T-helper 2 cell treated with Interferon-gamma antibody and Interleukin-4, amounts not matched to agents 5 μg/mL and 100 μg/mL, for 36 hours (primary cell): ENCODE data around the gene PSKH1.
"Not testable (repeated sequence)": the region's sequence is repeated elsewhere in the genome, so short reads cannot be mapped to it uniquely, and the experiment has no call there.

ENCODE experiments used
- DNase-seq: peaks from one replicate; pipeline ENCODE4 v3.0.0; 2021; ENCODE audit warnings: low spot score
- H3K27ac Mint-ChIP-seq: one replicate; pipeline ENCODE4 v1.8.0; 2021; ENCODE audit warnings: mild to moderate bottlenecking, mixed read lengths
- H3K27me3 Mint-ChIP-seq: one replicate; pipeline ENCODE4 v1.8.0; 2021; ENCODE audit warnings: low read depth, mixed read lengths
- H3K36me3 Mint-ChIP-seq: one replicate; pipeline ENCODE4 v1.8.0; 2021; ENCODE audit warnings: low read depth, mixed read lengths
- H3K4me1 Mint-ChIP-seq: one replicate; pipeline ENCODE4 v1.8.0; 2021; ENCODE audit warnings: low read depth, mixed read lengths
- H3K4me3 Mint-ChIP-seq: one replicate; pipeline ENCODE4 v1.8.0; 2022; ENCODE audit warnings: mild to moderate bottlenecking, moderate library complexity, mixed read lengths
- H3K9me3 Mint-ChIP-seq: one replicate; pipeline ENCODE4 v1.8.0; 2021; ENCODE audit warnings: mixed read lengths

PSKH1 gene

GRCh38 chr16:67928561-67929364, 35.7 kb downstream of the PSKH1 start:
- Mint-ChIP-seq H3K36me3 (peaks cover 34% of the 10 kb centered on the region), H3K27ac (peak overlapping the region; percentile 45), H3K4me1 (peaks cover 2% of the 10 kb centered on the region), H3K9me3 (no peaks in the 10 kb centered on the region), H3K27me3 (no peaks in the 10 kb centered on the region), H3K4me3 (no peak overlapping the region)
- peak; percentile 63 for DNase-seq

GRCh38 chr16:67930191-67930590, 37.1 kb downstream of the PSKH1 start:
- Mint-ChIP-seq H3K27me3 (no peaks in the 10 kb centered on the region), H3K4me1 (peaks cover 9% of the 10 kb centered on the region), H3K27ac (no peak overlapping the region), H3K36me3 (peaks cover 47% of the 10 kb centered on the region), H3K4me3 (no peak overlapping the region), H3K9me3 (no peaks in the 10 kb centered on the region)
- DNase-seq = no peak

DNA sequence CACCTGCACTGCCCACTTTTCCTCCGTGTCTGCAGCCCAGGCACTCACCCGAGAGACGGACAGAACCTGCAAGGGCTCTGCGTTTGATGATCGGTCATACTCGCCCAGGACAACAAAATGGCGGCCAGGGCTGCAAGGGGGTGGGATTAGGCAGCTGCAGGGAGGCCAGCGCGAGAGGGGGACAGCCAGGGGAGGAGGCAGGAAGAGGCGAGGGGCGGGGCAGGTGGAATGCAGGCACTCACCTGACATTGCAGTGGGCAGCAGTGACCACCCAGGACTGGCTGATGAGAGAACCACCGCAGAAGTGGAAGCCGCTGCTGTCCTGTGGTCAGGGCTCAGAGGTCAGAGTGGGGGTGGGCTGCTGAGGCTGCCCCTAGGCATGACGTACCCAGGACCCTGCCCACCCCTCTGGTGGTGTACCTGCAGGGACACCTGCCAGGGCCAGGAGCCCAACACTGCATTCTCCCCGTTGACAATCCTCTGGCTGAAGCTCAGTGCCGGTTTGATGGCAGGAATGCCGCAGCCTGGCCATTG, 37.7 kb downstream of the PSKH1 start:
- DNase-seq = no peak
- no peak overlapping the region for H3K4me3 Mint-ChIP-seq
- peaks cover 13% of the 10 kb centered on the region for H3K4me1 Mint-ChIP-seq
- no peaks in the 10 kb centered on the region for H3K9me3 Mint-ChIP-seq
- H3K27ac Mint-ChIP-seq = no peak overlapping the region
- peaks cover 52% of the 10 kb centered on the region for H3K36me3 Mint-ChIP-seq
- H3K27me3 Mint-ChIP-seq = no peaks in the 10 kb centered on the region

DNA sequence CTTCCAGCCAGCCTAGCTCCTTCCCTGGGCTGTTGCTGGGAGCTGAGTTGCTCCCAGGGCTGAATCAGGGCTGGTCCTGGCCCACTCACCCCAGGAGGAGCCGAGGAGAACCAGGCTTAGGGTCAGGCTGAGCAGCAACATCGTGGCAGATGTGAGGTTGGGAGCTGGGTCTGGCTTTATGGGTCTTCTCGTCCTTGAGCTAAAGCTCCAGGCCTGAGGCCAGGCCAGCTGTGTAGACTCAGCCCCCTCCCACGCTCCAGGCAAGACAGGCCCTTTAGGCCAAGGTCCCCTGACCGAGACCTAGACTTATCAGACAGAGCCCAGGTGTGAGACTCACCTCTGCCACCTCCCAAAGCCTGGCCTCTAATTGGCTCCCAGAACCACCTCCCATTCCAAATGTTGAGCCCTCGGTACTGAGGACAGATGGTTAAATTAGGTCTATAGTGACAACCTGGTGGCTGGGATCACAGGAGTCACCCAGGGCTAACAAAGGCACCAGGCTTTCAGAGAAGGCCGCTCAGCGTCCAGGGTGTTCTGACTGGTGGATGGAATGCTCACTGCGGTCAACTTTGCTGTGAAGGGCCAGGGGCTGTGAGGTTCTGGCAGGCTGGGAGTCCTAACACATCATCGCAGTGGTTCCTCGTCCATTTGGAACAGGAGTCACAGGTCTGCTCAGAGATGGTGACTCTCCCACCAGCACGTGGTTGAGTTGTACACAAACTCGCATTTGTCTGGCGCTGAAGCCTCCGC, 38.8 kb downstream of the PSKH1 start, which contains the start of gene CTRL:
Gene CTRL (minus strand): TSS at position 151 of the 750 bp plus-strand sequence. CDS start 10 bp downstream, at position 141.
- DNase-seq = no peak
- Mint-ChIP-seq H3K27ac (peak within 1 kb of the TSS; percentile 55), H3K4me1 (peaks cover 14% of the 10 kb centered on the region), H3K4me3 (no peak within 1 kb of the TSS), H3K27me3 (no peaks in the 10 kb centered on the region), H3K9me3 (no peaks in the 10 kb centered on the region), H3K36me3 (peaks cover 64% of the 10 kb centered on the region)

DNA sequence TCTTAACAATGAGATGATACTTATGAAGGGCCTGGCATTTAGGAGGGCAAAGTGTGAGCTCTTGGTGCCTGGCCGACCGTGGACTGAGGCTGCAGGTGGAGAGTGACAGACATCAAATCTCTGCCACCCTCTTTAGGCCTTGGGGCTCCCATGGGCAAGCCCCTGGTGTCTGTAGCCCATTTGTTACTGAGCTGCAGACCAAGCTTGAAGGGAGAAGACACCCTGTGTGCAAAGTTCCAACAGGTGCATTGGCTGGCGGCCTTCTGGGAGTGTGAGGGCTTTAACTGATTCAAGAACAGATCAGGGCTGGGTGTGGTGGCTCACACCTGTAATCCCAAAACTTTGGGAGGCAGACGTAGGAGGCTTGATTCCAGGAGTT, 39.4 kb downstream of the PSKH1 start:
- Mint-ChIP-seq H3K4me3 (no peak overlapping the region), H3K4me1 (peaks cover 20% of the 10 kb centered on the region), H3K27me3 (no peaks in the 10 kb centered on the region), H3K9me3 (no peaks in the 10 kb centered on the region), H3K36me3 (peaks cover 68% of the 10 kb centered on the region), H3K27ac (no peak overlapping the region)
- DNase-seq = no peak

- peaks cover 19% of the 10 kb centered on the region for H3K4me1 Mint-ChIP-seq
These were observed 40.8 kb downstream of the PSKH1 start for GRCh38 chr16:67933805-67934204.

DNA sequence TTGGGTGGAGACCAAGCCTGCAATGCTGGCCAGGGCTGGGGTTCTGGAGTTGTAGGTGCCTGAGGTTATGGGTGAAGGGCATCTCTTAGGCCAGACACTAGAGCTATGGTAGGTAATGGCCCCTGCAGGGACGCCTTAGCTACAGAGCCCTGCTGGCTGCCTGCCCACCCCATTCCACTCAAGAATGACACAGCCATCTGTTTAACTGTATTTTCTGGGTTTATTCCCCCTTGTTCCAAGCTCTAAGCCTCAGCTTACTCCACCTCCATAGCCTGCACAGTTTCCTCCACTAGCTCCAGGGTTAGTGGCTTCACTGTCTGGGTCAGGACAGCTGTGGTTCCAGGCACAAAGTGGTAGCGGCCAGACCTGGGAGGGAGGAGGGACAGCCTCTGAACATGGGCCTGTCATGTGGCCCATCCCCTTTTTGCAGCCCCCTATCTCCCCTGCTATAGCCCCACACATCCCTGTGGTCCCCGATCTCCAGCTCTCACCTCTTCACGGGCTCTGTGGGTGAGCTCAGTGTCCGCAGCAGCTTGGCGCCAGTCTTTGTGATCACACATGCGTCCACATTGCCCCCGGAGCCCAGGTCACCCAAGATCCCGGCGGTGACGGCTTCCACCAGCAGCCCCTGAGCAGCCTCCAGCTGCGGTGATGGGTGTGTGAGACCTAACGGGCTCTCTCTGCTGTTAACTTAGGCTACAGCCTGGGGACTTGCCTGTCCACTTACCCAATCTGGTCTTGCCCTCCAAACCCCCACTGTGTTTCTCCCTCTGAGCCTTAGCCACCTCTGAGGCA, 41.4 kb downstream of the PSKH1 start:
- Mint-ChIP-seq H3K27me3 (no peaks in the 10 kb centered on the region), H3K4me1 (peaks cover 19% of the 10 kb centered on the region), H3K27ac (no peak overlapping the region), H3K36me3 (peaks cover 61% of the 10 kb centered on the region), H3K4me3 (peak overlapping the region; percentile 100), H3K9me3 (no peaks in the 10 kb centered on the region)
- DNase-seq = no peak

More at GRCh38 chr16:67933805-67934204, 40.8 kb downstream of the PSKH1 start:
- no peaks in the 10 kb centered on the region for H3K27me3 Mint-ChIP-seq
- DNase-seq = no peak
- H3K9me3 Mint-ChIP-seq = no peaks in the 10 kb centered on the region
- H3K4me3 Mint-ChIP-seq = no peak overlapping the region
- peaks cover 60% of the 10 kb centered on the region for H3K36me3 Mint-ChIP-seq
- no peak overlapping the region for H3K27ac Mint-ChIP-seq

GRCh38 chr16:67935101-67935401, 42.0 kb downstream of the PSKH1 start:
- peaks cover 23% of the 10 kb centered on the region for H3K4me1 Mint-ChIP-seq
- peak overlapping the region; percentile 100 for H3K4me3 Mint-ChIP-seq
- DNase-seq = no peak
- H3K9me3 Mint-ChIP-seq = no peaks in the 10 kb centered on the region
- H3K36me3 Mint-ChIP-seq = peaks cover 61% of the 10 kb centered on the region
- H3K27me3 Mint-ChIP-seq = no peaks in the 10 kb centered on the region
- H3K27ac Mint-ChIP-seq = peak overlapping the region; percentile 98

- no peaks in the 10 kb centered on the region for H3K27me3 Mint-ChIP-seq
- H3K9me3 Mint-ChIP-seq = no peaks in the 10 kb centered on the region
- H3K27ac Mint-ChIP-seq = peak overlapping the region; percentile 98
- peaks cover 26% of the 10 kb centered on the region for H3K4me1 Mint-ChIP-seq
- peaks cover 60% of the 10 kb centered on the region for H3K36me3 Mint-ChIP-seq
- DNase-seq = peak; percentile 94
- H3K4me3 Mint-ChIP-seq = peak overlapping the region; percentile 100
These were observed 42.5 kb downstream of the PSKH1 start for GRCh38 chr16:67935402-67936123.

GRCh38 chr16:67936124-67936879, 43.2 kb downstream of the PSKH1 start, which contains the start of gene PSMB10:
PSMB10 (minus strand) TSS chr16:67936850; CDS start chr16:67936749, 101 bp downstream.
- H3K36me3 Mint-ChIP-seq = peaks cover 56% of the 10 kb centered on the region
- DNase-seq = no peak

DNA sequence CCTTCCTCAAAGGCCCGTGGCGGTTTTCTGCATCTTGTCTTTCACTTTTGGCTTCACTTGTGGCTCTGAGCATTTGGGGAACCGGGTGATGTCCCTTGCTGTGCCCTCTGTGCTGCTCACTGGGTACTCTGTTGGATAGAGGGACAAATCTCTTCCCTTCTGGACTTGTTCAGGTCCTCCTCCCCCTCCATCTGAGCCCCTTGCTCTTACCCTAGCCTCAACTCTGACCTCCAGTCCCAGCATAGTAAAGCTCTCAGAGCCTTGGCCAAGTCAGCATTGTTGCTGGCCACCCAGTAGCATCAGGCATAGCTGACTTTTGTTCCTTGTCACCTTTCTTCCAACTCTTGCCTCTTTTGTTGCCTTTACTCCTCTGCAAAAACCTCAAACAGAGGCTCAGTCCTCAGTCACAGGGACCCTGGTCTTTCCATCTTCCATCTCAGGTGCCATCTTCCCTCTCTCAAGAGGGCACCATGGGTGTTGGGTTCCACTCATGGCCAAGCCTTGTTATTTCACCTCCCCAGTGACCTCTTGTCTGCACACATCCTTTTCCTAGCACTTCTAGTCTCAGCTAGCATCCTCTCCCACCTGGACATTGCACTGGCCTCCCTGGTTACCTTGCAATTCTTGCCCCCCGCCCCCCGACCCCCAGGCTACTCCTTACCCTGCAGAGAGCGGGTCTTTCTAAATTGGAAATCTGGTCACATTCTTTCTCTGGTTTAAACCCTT, 44.0 kb downstream of the PSKH1 start:
- peak; percentile 82 for DNase-seq
- H3K4me1 Mint-ChIP-seq = peaks cover 31% of the 10 kb centered on the region

More at GRCh38 chr16:67936124-67936879, 43.2 kb downstream of the PSKH1 start, which contains the start of gene PSMB10:
- H3K4me1 Mint-ChIP-seq = peaks cover 26% of the 10 kb centered on the region
- peak within 1 kb of the TSS; percentile 98 for H3K27ac Mint-ChIP-seq
- peak within 1 kb of the TSS; percentile 100 for H3K4me3 Mint-ChIP-seq
- H3K27me3 Mint-ChIP-seq = no peaks in the 10 kb centered on the region
- no peaks in the 10 kb centered on the region for H3K9me3 Mint-ChIP-seq

DNA sequence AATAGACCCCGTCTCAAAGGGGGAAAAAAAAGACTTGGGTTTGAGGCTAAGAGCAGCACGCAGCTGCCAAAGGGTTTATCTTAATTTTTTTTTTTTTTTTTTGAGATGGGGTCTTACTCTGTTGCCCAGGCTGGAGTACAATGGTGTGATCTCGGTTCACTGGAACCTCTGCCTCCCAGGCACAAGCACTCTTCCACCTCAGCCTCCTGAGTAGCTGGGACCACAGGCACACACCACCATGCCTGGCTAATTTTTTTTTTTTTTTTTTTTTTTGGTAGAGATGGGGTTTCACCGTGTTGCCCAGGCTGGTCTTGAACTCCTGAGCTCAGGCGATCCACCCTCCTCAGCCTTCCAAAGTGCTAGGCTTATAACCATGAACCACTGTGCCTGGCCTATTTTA, 44.7 kb downstream of the PSKH1 start:
- Mint-ChIP-seq H3K4me3 (peak overlapping the region; percentile 100), H3K27ac (peak overlapping the region; percentile 98), H3K36me3 (peaks cover 52% of the 10 kb centered on the region), H3K4me1 (peaks cover 31% of the 10 kb centered on the region)
- not testable (repeated sequence) for DNase-seq, H3K9me3 Mint-ChIP-seq, H3K27me3 Mint-ChIP-seq

More for the DNA sequence above, 44.0 kb downstream of the PSKH1 start:
- Mint-ChIP-seq H3K36me3 (peaks cover 55% of the 10 kb centered on the region), H3K4me3 (peak overlapping the region; percentile 100), H3K27me3 (no peaks in the 10 kb centered on the region), H3K9me3 (no peaks in the 10 kb centered on the region), H3K27ac (peak overlapping the region; percentile 98)
